Measurements from ENCODE around the gene ANKRD9.

GRCh38 chr14:102479107-102479506 is 30.5 kb downstream of the ANKRD9 start:
- no peak for TF ChIP-seq CTCF (IDR thresholded peaks at IDR 0.05 in 2 of 3, conservative IDR thresholded peaks at IDR 0.05 in 1 of 3; ENCODE audit: control insufficient read depth in 2 of 3, extremely low read depth in 1 of 3, insufficient read depth in 1 of 3, low read depth in 3 of 3, low read length in 3 of 3)
- no peak for TF ChIP-seq MAX (IDR thresholded peaks at IDR 0.05; ENCODE audit: low read depth, low read length)
- no peak for TF ChIP-seq POLR2A (IDR thresholded peaks at IDR 0.05; ENCODE audit: low read depth, low read length)
- no peak for TF ChIP-seq KDM1A (IDR thresholded peaks at IDR 0.05; ENCODE audit: borderline replicate concordance)
- no peak for TF ChIP-seq SIN3A (IDR thresholded peaks at IDR 0.05; ENCODE audit: low read depth, low read length)
- TF ChIP-seq CHD1 (IDR thresholded peaks at IDR 0.05; ENCODE audit: low read depth, low read length): no peak
- TF ChIP-seq CHD2 (IDR thresholded peaks at IDR 0.05; ENCODE audit: borderline replicate concordance, low read depth, low read length): no peak
- TF ChIP-seq RAD21 (IDR thresholded peaks at IDR 0.05; ENCODE audit: insufficient read depth, low read depth, low read length): no peak
- no peak for TF ChIP-seq KAT2A (conservative IDR thresholded peaks at IDR 0.05; ENCODE audit: control insufficient read depth, low read depth, low read length)
- TF ChIP-seq SMAD1 (IDR thresholded peaks at IDR 0.05; ENCODE audit: low read depth, partially characterized antibody): no peak
- TF ChIP-seq IRF5 (IDR thresholded peaks at IDR 0.05; ENCODE audit: borderline replicate concordance): no peak

All from GM12878 (cell line).